GM12873 (cell line): ENCODE data around the gene TMEM167B.
A peak's percentile ranks its signal among the peaks of the same experiment; 100 is the strongest.

Experiments
- CTCF ChIP-seq: IDR thresholded peaks from 2 replicates; pipeline ENCODE4 v1.5.1; 2012; ENCODE audit warnings: low read depth, mild to moderate bottlenecking, moderate library complexity, low read length, control low read depth; ENCODE audit not compliant: insufficient read depth; ENCODE audit errors: missing control alignments

Gene TMEM167B

GRCh38 chr1:109109906-109110305, 19.3 kb downstream of the TMEM167B start:
- TF ChIP-seq CTCF: no peak

- TF ChIP-seq CTCF: no peak
Measured at GRCh38 chr1:109111386-109112055, 21.0 kb downstream of the TMEM167B start.

DNA sequence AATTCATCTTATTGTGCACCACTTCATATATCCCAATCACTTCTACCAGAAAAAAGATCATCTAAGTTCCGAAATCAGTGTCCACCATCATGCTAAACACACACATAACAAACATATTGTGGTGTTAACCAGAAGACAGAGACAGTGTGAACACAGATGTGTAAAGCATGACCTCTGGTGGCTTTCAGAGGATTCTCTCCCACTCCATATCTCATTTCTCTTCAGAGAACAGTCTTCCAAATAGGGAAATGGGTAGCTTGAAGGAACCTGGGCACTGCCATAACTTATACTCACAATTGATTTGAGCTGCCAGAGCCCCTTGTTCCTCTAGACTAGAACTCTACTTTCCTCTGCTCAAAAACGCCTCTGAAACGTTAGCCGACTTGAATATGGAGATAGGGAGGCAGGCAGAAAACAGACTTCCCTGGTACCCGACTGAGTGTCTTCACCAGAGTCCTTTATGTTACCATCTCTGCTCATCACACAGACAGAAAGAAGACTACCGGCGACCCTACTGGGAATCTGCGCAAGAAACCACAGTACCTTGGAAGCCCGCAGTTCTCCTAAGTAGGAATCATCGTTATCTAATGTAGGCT, 21.6 kb downstream of the TMEM167B start:
- TF ChIP-seq CTCF: peak; percentile 58

GRCh38 chr1:109112652-109113285, 22.2 kb downstream of the TMEM167B start:
- peak; percentile 91 for TF ChIP-seq CTCF

- no peak for TF ChIP-seq CTCF
Measured at GRCh38 chr1:109113590-109114341, 23.2 kb downstream of the TMEM167B start, which contains the start of gene ELAPOR1. Gene ELAPOR1, plus strand, starts transcription at chr1:109114115. Its CDS starts 69 bp downstream, at chr1:109114184.

GRCh38 chr1:109114342-109114674, 23.7 kb downstream of the TMEM167B start:
- TF ChIP-seq CTCF: no peak

DNA sequence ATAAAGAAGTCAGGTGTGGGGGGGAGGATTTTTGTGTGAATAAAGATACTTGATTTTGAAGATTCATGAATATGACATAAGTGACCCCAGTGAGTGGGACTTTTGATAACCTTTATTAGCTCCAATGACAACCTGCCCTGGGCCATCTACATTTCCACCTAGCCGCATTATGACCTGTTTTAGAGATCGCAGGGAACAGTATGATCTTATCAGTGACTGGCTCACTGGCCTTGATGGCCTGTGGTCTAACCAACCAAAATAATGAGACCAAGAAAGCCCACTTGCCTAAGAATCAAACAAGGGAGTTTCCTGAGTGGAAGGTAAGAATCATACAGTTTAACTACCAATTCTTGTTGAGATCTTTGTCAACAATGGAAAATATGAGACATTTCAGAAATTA, 25.1 kb downstream of the TMEM167B start:
- no peak for TF ChIP-seq CTCF
